Neuron (in vitro differentiated cells): ENCODE data around the gene TTLL5.
"Not testable (repeated sequence)": the region's sequence is repeated elsewhere in the genome, so short reads cannot be mapped to it uniquely, and the experiment has no call there.

Source experiments
- H2AFZ ChIP-seq: one replicate; pipeline ENCODE4 v1.6.1; 2013; ENCODE audit warnings: low read depth, mild to moderate bottlenecking, inconsistent platforms, low read length, moderate library complexity
- H3K27me3 ChIP-seq: one replicate; pipeline ENCODE4 v1.6.1; 2013; ENCODE audit warnings: low read length; ENCODE audit not compliant: insufficient read depth
- H3K36me3 ChIP-seq: one replicate; pipeline ENCODE4 v1.6.1; 2013; ENCODE audit warnings: low read length; ENCODE audit not compliant: insufficient read depth
- H3K4me1 ChIP-seq: one replicate; pipeline ENCODE4 v1.6.1; 2013; ENCODE audit warnings: low read length; ENCODE audit not compliant: insufficient read depth
- H3K4me3 ChIP-seq: 2 replicates; pipeline ENCODE4 v1.5.1; 2013; ENCODE audit warnings: mild to moderate bottlenecking, low read length, moderate library complexity
- H3K9me3 ChIP-seq: one replicate; pipeline ENCODE4 v1.6.1; 2013; ENCODE audit warnings: low read length

TTLL5 gene

GRCh38 chr14:75831952-75832351, 170.9 kb downstream of the TTLL5 start:
- Histone ChIP-seq H3K4me1 (no peaks in the 10 kb centered on the region), H3K36me3 (peaks cover 11% of the 10 kb centered on the region), H3K9me3 (no peaks in the 10 kb centered on the region), H2AFZ (no peak overlapping the region), H3K4me3 (no peak overlapping the region), H3K27me3 (no peaks in the 10 kb centered on the region)

GRCh38 chr14:75832621-75833297, 171.7 kb downstream of the TTLL5 start:
- H2AFZ ChIP-seq, result no peak overlapping the region
- H3K4me1 ChIP-seq, result no peaks in the 10 kb centered on the region
- peaks cover 11% of the 10 kb centered on the region for H3K36me3 ChIP-seq
- no peak overlapping the region for H3K4me3 ChIP-seq
- no peaks in the 10 kb centered on the region for H3K9me3 ChIP-seq
- no peaks in the 10 kb centered on the region for H3K27me3 ChIP-seq

GRCh38 chr14:75833326-75834020, 172.4 kb downstream of the TTLL5 start:
- Histone ChIP-seq H3K4me3 (no peak overlapping the region), H3K36me3 (peaks cover 11% of the 10 kb centered on the region), H2AFZ (no peak overlapping the region), H3K9me3 (peaks cover under 1% of the 10 kb centered on the region), H3K4me1 (no peaks in the 10 kb centered on the region), H3K27me3 (no peaks in the 10 kb centered on the region)

GRCh38 chr14:75835156-75835725, 174.2 kb downstream of the TTLL5 start:
- peaks cover 9% of the 10 kb centered on the region for H3K36me3 ChIP-seq
- H3K4me3 ChIP-seq, result no peak overlapping the region
- no peak overlapping the region for H2AFZ ChIP-seq

GRCh38 chr14:75835737-75836136, 174.7 kb downstream of the TTLL5 start:
- Histone ChIP-seq H3K27me3 (no peaks in the 10 kb centered on the region), H2AFZ (no peak overlapping the region), H3K4me1 (no peaks in the 10 kb centered on the region), H3K36me3 (peaks cover 9% of the 10 kb centered on the region), H3K9me3 (peaks cover 2% of the 10 kb centered on the region), H3K4me3 (no peak overlapping the region)

More at GRCh38 chr14:75835156-75835725, 174.2 kb downstream of the TTLL5 start:
- H3K9me3 ChIP-seq, result peaks cover 2% of the 10 kb centered on the region
- H3K27me3 ChIP-seq, result no peaks in the 10 kb centered on the region
- no peaks in the 10 kb centered on the region for H3K4me1 ChIP-seq

- peaks cover 2% of the 10 kb centered on the region for H3K9me3 ChIP-seq
- no peaks in the 10 kb centered on the region for H3K27me3 ChIP-seq
- H3K4me1 ChIP-seq, result no peaks in the 10 kb centered on the region
- H2AFZ ChIP-seq, result no peak overlapping the region
- no peak overlapping the region for H3K4me3 ChIP-seq
- H3K36me3 ChIP-seq, result peaks cover 4% of the 10 kb centered on the region
Measured at GRCh38 chr14:75837151-75837787, 176.2 kb downstream of the TTLL5 start.

GRCh38 chr14:75840911-75841310, 179.9 kb downstream of the TTLL5 start:
- Histone ChIP-seq H3K9me3 (peaks cover 2% of the 10 kb centered on the region), H2AFZ (no peak overlapping the region), H3K27me3 (no peaks in the 10 kb centered on the region), H3K4me1 (no peaks in the 10 kb centered on the region), H3K4me3 (no peak overlapping the region), H3K36me3 (peaks cover 2% of the 10 kb centered on the region)

- no peak overlapping the region for H3K4me3 ChIP-seq
- H2AFZ ChIP-seq, result no peak overlapping the region
- peaks cover 2% of the 10 kb centered on the region for H3K9me3 ChIP-seq
- H3K27me3 ChIP-seq, result no peaks in the 10 kb centered on the region
- no peaks in the 10 kb centered on the region for H3K4me1 ChIP-seq
- no peaks in the 10 kb centered on the region for H3K36me3 ChIP-seq
Measured at GRCh38 chr14:75842551-75842950, 181.5 kb downstream of the TTLL5 start.

- no peak overlapping the region for H3K4me3 ChIP-seq
- H3K27me3 ChIP-seq, result no peaks in the 10 kb centered on the region
- peaks cover 7% of the 10 kb centered on the region for H3K4me1 ChIP-seq
- no peaks in the 10 kb centered on the region for H3K9me3 ChIP-seq
- no peaks in the 10 kb centered on the region for H3K36me3 ChIP-seq
- no peak overlapping the region for H2AFZ ChIP-seq
Measured at GRCh38 chr14:75844486-75844885, 183.4 kb downstream of the TTLL5 start.

- Histone ChIP-seq H3K4me3 (no peak overlapping the region), H3K27me3 (no peaks in the 10 kb centered on the region), H3K36me3 (no peaks in the 10 kb centered on the region), H2AFZ (no peak overlapping the region), H3K9me3 (no peaks in the 10 kb centered on the region), H3K4me1 (peaks cover 7% of the 10 kb centered on the region)
Measured at GRCh38 chr14:75845136-75845804, 184.2 kb downstream of the TTLL5 start.

GRCh38 chr14:75846694-75847093, 185.6 kb downstream of the TTLL5 start:
- H3K4me1 ChIP-seq, H3K27me3 ChIP-seq, H3K9me3 ChIP-seq, H2AFZ ChIP-seq, H3K36me3 ChIP-seq, H3K4me3 ChIP-seq: not testable (repeated sequence)

- H3K36me3 ChIP-seq, result no peaks in the 10 kb centered on the region
- H3K27me3 ChIP-seq, result no peaks in the 10 kb centered on the region
- H3K9me3 ChIP-seq, result no peaks in the 10 kb centered on the region
- no peak overlapping the region for H2AFZ ChIP-seq
- H3K4me1 ChIP-seq, result peaks cover 7% of the 10 kb centered on the region
- no peak overlapping the region for H3K4me3 ChIP-seq
Measured at GRCh38 chr14:75847584-75847983, 186.5 kb downstream of the TTLL5 start.
